Mesothelial cell of epicardium (in vitro differentiated cells): Measurements from ENCODE around the gene DNAJC1. TPM values are rescaled to one million over a fixed set of nuclear protein-coding genes. Genes with fewer than 3 reads are reported as not detected.

Experiments used
- DNase-seq, 2 experiments: peaks; one replicate each; pipeline ENCODE4 v3.0.0; 2021; ENCODE audit warnings: low spot score in 2 of 2; ENCODE audit not compliant: unreplicated experiment in 2 of 2
- H3K27ac Mint-ChIP-seq: 2 replicates; pipeline ENCODE4 v1.8.0; 2021; ENCODE audit warnings: mixed read lengths
- H3K27me3 Mint-ChIP-seq: 2 replicates; pipeline ENCODE4 v1.8.0; 2021; ENCODE audit warnings: low read depth, mixed read lengths
- H3K36me3 Mint-ChIP-seq: 2 replicates; pipeline ENCODE4 v1.8.0; 2021; ENCODE audit warnings: mixed read lengths
- H3K4me1 Mint-ChIP-seq: 2 replicates; pipeline ENCODE4 v1.8.0; 2021; ENCODE audit warnings: mixed read lengths
- H3K4me3 Mint-ChIP-seq: 2 replicates; pipeline ENCODE4 v1.8.0; 2021; ENCODE audit warnings: mild to moderate bottlenecking, moderate library complexity, mixed read lengths
- H3K9me3 Mint-ChIP-seq: 2 replicates; pipeline ENCODE4 v1.8.0; 2021; ENCODE audit warnings: mixed read lengths
- total RNA-seq: library from RNA; stranded (reverse); gene quantifications from 3 replicates; pipeline ENCODE4 v1.2.1, GENCODE V29; 2021
- TF ChIP-seq, protein P1 (sequence below): fragments of 200-600 bp; sonication (generic); IDR thresholded peaks from one replicate; pipeline ENCODE4 v1.5.0; 2021; ENCODE audit warnings: antibody characterized with exemption; ENCODE audit not compliant: unreplicated experiment

Gene DNAJC1
- total RNA-seq, 1 donor from 2014 or later, result 27.2 TPM

DNA sequence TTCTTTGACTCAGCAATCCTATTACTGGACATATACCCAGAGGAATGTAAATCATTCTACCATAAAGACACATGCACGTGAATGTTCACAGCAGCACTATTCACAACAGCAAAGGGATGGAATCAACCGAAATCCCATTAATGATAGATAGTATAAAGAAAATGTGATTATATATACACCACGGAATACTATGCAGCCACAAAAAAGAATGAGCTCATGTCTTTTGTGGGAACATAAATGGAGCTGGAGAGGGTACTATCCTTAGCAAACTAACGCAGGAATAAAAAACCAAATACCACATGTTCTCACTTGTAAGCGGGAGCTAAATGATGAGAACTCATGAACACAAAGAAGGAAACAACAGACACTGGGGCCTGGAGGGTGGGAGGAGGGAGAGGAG, 201.9 kb downstream of the DNAJC1 start:
- peaks cover 23% of the 10 kb centered on the region for H3K36me3 Mint-ChIP-seq
- H3K4me3 Mint-ChIP-seq, result no peak overlapping the region
- H3K27me3 Mint-ChIP-seq, result no peaks in the 10 kb centered on the region
- TF ChIP-seq, protein P1, sequence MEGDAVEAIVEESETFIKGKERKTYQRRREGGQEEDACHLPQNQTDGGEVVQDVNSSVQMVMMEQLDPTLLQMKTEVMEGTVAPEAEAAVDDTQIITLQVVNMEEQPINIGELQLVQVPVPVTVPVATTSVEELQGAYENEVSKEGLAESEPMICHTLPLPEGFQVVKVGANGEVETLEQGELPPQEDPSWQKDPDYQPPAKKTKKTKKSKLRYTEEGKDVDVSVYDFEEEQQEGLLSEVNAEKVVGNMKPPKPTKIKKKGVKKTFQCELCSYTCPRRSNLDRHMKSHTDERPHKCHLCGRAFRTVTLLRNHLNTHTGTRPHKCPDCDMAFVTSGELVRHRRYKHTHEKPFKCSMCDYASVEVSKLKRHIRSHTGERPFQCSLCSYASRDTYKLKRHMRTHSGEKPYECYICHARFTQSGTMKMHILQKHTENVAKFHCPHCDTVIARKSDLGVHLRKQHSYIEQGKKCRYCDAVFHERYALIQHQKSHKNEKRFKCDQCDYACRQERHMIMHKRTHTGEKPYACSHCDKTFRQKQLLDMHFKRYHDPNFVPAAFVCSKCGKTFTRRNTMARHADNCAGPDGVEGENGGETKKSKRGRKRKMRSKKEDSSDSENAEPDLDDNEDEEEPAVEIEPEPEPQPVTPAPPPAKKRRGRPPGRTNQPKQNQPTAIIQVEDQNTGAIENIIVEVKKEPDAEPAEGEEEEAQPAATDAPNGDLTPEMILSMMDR, result no peak
- no peak overlapping the region for H3K27ac Mint-ChIP-seq
- peaks cover 8% of the 10 kb centered on the region for H3K9me3 Mint-ChIP-seq
- peaks cover 9% of the 10 kb centered on the region for H3K4me1 Mint-ChIP-seq
- no peak for DNase-seq

DNA sequence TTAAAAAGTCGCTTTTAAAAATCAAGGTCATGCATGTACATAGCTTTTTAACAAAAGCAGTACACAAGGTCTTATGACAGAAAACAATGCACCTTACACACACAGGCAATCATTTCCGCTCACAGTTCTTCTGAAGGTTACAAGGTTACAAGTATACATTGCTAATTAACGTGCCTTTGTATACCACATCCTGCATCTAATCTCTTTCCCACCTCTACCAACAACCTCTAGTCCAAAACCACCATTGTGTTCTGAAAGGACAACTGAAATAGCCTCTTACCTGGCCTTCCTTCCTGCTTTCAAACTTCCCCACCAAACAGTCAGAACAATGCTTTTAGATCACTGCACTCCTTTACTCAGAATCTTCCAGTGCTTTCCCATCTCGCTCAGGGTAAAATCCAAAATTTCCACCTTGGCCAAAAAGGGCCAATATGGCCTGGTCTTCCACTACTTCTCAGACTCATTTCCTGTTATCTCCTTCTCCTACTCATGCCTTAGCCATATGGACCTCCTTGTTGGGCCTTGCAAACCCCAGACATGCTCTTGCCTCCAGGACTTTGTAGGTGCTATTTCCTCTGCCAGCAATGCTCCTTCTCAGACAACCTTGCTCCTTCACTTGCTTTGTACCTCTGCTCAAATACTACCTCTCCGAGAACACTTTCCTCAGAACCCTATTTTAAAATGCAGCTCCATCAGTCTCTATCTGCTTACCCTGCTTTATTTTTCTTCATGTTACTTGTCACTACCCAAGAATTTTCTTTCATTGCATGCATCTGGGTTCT, 205.4 kb downstream of the DNAJC1 start:
- Mint-ChIP-seq H3K4me3 (no peak overlapping the region), H3K27me3 (no peaks in the 10 kb centered on the region), H3K27ac (no peak overlapping the region), H3K4me1 (peaks cover 6% of the 10 kb centered on the region), H3K36me3 (peaks cover 25% of the 10 kb centered on the region), H3K9me3 (peaks cover 8% of the 10 kb centered on the region)
- DNase-seq, result no peak
- TF ChIP-seq, protein P1, result no peak

DNA sequence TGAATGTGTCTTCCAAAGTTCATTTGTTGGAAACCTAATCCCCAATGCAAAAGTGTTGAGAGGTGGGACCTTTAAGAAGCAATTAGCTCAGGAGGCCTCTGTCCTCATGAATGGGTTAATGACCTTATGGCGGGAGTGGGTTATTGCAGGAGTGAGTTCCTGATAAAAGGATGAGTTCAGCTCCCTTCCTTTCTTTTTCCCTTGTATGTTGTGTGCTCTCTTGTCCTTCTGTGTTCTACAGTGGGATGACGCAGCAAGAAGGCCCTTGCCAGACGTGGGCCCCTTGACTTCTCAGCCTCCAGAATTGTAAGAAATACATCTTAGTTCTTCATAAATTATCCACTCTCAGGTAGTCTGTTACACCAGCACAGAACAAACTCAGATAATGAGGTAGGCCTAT, 206.0 kb downstream of the DNAJC1 start:
- no peak for DNase-seq
- TF ChIP-seq, protein P1, result no peak
- Mint-ChIP-seq H3K4me3 (no peak overlapping the region), H3K4me1 (peaks cover 3% of the 10 kb centered on the region), H3K36me3 (peaks cover 28% of the 10 kb centered on the region), H3K27me3 (no peaks in the 10 kb centered on the region), H3K9me3 (peaks cover 8% of the 10 kb centered on the region), H3K27ac (no peak overlapping the region)

DNA sequence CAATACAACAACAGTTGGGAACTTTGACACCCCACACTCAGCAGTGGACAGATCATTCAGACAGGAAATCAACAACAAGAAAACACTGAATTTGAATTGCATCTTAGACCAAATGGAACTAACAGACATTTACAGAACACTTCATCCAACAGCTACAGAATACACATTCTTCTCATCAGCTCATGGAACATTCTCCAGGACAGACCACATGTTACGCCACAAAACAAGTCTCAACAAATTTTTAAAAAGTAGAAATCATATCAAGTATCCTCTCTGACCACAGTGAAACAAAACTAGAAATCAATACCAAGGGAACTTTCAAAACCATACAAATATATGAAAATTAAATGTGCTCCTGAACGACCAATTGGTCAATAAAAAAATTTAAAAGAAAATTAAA, 212.3 kb downstream of the DNAJC1 start:
- TF ChIP-seq, protein P1, result no peak
- no peak for DNase-seq
- peaks cover 30% of the 10 kb centered on the region for H3K36me3 Mint-ChIP-seq
- H3K4me1 Mint-ChIP-seq, result no peaks in the 10 kb centered on the region
- no peak overlapping the region for H3K27ac Mint-ChIP-seq
- no peak overlapping the region for H3K4me3 Mint-ChIP-seq
- peaks cover 24% of the 10 kb centered on the region for H3K9me3 Mint-ChIP-seq
- no peaks in the 10 kb centered on the region for H3K27me3 Mint-ChIP-seq

DNA sequence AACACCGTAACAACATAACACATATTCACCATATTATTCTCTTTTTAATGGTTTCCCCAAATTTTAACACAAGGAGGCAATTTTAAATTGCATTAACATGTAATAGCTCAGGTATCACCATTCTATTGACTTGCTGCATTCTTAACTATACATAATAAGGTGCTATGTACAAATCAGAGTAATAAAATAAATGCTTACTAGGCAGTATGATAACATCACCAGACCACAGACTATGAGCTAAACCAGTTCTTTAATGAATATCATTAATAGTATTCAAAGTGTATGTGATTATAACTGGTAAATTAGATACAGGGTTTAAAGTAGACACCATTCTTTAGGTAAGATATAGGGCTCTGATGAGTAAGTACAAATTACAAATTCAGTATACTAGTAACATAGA, 226.6 kb downstream of the DNAJC1 start:
- TF ChIP-seq, protein P1, result no peak
- Mint-ChIP-seq H3K4me1 (no peaks in the 10 kb centered on the region), H3K27me3 (no peaks in the 10 kb centered on the region), H3K4me3 (no peak overlapping the region), H3K27ac (no peak overlapping the region), H3K36me3 (peaks cover 27% of the 10 kb centered on the region), H3K9me3 (peaks cover 30% of the 10 kb centered on the region)
- DNase-seq, result no peak
